Astrocyte of the spinal cord (primary cell): Measurements from ENCODE around the gene DISC1.

Experiments used
- DNase-seq: peaks from one replicate; pipeline ENCODE4 v3.0.0; 2011; ENCODE audit warnings: low read depth, low spot score
- H3K4me3 ChIP-seq: 2 replicates; pipeline ENCODE4 v1.5.1; 2011; ENCODE audit warnings: low read depth, mild to moderate bottlenecking, low read length, moderate library complexity
- in situ Hi-C: cut with HindIII; loops from 2 replicates; pipeline ENCODE4 v1.10.0; 2017; ENCODE audit warnings: low sequenced_read_pairs
- TF ChIP-seq, protein P1 (sequence below): IDR thresholded peaks from 2 replicates; pipeline ENCODE4 v1.5.1; 2012; ENCODE audit warnings: low read depth, mild to moderate bottlenecking, low read length, inconsistent platforms

Gene DISC1

DNA sequence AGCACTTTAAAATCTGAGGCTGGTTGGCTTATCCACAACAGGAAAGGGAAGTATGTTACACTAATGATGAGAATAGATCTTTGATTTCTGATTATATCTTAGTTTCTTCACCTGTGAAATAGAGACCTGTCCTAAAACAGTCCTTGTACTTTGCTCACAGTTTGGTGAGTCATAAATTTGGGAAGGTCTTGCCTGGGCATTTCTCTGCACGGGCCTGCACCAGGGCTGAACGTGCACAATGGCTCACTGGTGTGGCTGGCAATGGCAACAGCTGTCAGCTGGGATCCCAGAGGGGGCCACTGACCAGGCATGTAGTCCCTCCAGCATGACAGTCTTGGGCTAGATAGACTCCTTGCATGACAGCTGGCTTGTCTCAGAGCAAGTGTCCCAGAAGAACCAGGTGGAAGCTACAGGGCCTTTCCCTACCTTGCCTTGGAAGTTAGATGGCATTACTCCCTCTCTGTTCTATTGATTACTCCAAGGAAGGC is 367.4 kb downstream of the DISC1 start:
- in situ Hi-C loops, result no loop called here
- TF ChIP-seq, protein P1, sequence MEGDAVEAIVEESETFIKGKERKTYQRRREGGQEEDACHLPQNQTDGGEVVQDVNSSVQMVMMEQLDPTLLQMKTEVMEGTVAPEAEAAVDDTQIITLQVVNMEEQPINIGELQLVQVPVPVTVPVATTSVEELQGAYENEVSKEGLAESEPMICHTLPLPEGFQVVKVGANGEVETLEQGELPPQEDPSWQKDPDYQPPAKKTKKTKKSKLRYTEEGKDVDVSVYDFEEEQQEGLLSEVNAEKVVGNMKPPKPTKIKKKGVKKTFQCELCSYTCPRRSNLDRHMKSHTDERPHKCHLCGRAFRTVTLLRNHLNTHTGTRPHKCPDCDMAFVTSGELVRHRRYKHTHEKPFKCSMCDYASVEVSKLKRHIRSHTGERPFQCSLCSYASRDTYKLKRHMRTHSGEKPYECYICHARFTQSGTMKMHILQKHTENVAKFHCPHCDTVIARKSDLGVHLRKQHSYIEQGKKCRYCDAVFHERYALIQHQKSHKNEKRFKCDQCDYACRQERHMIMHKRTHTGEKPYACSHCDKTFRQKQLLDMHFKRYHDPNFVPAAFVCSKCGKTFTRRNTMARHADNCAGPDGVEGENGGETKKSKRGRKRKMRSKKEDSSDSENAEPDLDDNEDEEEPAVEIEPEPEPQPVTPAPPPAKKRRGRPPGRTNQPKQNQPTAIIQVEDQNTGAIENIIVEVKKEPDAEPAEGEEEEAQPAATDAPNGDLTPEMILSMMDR, result no peak
- DNase-seq, result no peak
- H3K4me3 ChIP-seq, result no peak overlapping the region

- no peak for DNase-seq
- TF ChIP-seq, protein P1, result no peak
- in situ Hi-C loops, result no loop called here
- H3K4me3 ChIP-seq, result no peak overlapping the region
Measured at GRCh38 chr1:231998791-231999190, 372.2 kb downstream of the DISC1 start.

DNA sequence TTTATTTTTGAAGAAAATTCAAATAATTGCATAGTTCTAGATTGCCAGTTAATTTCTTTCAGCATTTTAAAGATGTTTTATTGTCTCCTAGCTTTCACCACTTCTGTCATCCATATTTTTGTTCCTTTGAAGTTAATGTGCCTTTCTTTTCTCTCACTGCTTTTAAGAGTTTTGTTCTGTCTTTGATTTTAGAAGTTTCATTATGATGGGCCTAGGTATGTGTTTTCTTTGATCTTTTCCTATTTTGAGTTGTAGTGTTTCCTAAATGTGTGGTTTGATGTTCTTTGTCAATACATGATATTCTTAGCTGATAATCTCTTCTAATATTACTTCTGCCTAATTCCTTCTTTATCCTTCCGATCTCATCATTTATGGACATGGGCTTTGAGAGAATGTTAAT is 378.7 kb downstream of the DISC1 start:
- no peak for DNase-seq
- H3K4me3 ChIP-seq, result no peak overlapping the region
- TF ChIP-seq, protein P1, result no peak
- in situ Hi-C loops, result no loop called here

DNA sequence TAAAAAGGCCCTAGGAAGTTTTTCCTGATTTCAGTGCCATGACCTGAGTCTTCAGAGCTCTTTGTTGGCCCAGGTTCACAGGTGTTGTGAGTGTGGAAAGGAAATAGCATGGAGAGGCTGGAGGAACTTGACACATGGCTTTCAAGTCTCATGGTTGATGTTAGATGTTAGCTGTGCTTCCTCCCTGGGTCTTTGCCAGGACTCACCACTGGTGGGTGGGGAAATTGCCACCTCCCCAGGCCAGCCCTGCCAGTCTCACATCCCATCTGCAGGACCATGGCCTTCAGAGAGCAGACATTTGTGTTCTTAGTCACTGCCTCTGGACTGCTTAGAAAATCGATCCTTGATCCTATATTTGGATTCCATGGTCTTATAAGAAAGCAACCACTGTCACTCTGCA is 383.2 kb downstream of the DISC1 start:
- in situ Hi-C loops, result no loop called here
- DNase-seq, result no peak
- TF ChIP-seq, protein P1, result no peak
- H3K4me3 ChIP-seq, result no peak overlapping the region

- in situ Hi-C loops, result no loop called here
- TF ChIP-seq, protein P1, result no peak
Measured at GRCh38 chr1:232011961-232012360, 385.4 kb downstream of the DISC1 start.

GRCh38 chr1:232012773-232013386 is 386.3 kb downstream of the DISC1 start:
- in situ Hi-C loops, result no loop called here
- TF ChIP-seq, protein P1, result no peak
- no peak overlapping the region for H3K4me3 ChIP-seq
- DNase-seq, result peak; percentile 85

More at GRCh38 chr1:232011961-232012360, 385.4 kb downstream of the DISC1 start:
- no peak overlapping the region for H3K4me3 ChIP-seq
- DNase-seq, result peak; percentile 22
